ENCODE measurements around the gene ACTN2.

The ACTN2 gene

GRCh38 chr1:236786453-236786852 lies 100.2 kb downstream of the ACTN2 start:
- no peak for DNase-seq

DNA sequence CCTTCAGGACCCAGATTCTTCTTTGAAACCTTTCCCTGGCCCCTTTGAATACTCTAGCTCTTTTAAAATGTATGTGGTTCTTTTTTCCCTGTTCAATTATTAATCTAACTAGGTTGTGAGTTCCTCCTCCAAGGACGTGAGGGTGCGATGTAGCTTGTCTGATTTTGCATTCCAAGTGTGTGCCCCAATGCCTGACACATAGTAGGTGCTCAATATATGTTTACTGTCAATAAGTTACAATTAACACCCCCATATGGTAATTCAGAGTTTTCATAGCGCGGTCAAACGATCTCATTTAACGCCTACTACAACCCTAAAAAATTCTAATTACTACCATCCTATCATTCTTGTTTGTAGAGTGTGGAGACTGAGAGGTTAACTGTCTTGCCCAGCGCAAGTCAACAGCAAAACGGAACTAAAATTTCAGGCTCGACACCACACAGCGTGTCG lies 108.3 kb downstream of the ACTN2 start:
- DNase-seq, result no peak

DNA sequence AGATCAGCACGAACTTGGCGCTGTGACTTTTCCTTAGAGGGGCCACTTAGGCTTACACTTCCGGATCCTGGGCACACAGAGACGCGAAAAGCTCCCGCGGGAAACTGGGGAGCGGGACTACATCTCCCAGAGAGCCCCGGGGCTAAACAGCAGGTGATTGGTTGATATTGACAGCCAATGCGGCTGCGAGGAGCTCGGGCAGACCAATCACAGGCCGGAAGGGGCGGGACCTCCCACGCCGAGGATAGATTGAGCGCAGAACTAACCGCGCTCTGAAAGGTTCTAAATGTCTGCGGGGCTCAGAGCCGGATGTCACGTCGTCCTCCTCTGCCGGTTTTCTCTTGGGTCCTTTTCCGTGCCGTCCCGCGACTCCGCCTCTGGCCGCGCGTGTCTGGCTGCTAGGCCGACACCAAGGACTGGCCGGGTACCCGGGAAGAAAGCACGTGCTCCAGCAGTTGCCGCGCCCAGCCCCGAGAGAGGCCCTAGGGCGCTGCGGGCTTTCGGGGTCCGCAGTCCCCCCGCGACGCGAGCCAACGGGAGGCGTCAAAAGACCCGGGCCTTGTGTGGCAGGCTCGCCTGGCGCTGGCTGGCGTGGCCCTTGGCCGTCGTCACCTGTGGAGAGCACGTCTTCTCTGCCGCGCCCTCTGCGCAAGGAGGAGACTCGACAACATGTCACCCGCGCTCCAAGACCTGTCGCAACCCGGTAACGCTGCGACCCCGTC lies 108.9 kb downstream of the ACTN2 start, which contains the start of gene MTR:
MTR (plus strand) TSS at position 258 of the 722 bp plus-strand sequence; CDS start at position 670, 412 bp downstream.
- DNase-seq, result peak; percentile 96 to 97

GRCh38 chr1:236795757-236796667 lies 109.7 kb downstream of the ACTN2 start:
- DNase-seq, result no peak

GRCh38 chr1:236799001-236799400 lies 112.7 kb downstream of the ACTN2 start:
- no peak for DNase-seq

- DNase-seq, result no peak
Measured at GRCh38 chr1:236800002-236800620, 113.8 kb downstream of the ACTN2 start.

DNA sequence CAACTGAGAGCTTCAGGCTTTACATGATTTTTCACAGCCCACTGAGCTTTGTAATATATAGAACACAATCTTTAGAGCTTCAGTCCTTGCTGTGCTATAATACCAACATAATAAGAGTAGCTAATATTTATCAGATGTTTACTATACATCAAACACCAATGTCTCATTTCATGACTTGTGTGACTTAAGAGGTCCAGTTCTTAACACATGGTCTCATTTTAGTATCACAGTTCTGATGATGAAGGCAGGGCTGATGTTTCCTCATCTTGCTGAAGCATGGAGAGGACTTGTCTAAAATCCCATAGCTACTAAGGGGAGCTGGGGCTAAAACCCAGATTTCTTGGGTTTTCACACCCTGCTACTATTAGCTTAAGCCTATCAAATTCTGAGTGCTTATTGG lies 114.3 kb downstream of the ACTN2 start:
- DNase-seq, result no peak

GRCh38 chr1:236802264-236802663 lies 116.0 kb downstream of the ACTN2 start:
- no peak for DNase-seq

GRCh38 chr1:236806634-236807033 lies 120.3 kb downstream of the ACTN2 start:
- DNase-seq, result no peak

- no peak for DNase-seq
Measured at GRCh38 chr1:236808005-236808404, 121.7 kb downstream of the ACTN2 start.

- DNase-seq, result no peak
Measured at GRCh38 chr1:236808564-236809130, 122.3 kb downstream of the ACTN2 start.

DNA sequence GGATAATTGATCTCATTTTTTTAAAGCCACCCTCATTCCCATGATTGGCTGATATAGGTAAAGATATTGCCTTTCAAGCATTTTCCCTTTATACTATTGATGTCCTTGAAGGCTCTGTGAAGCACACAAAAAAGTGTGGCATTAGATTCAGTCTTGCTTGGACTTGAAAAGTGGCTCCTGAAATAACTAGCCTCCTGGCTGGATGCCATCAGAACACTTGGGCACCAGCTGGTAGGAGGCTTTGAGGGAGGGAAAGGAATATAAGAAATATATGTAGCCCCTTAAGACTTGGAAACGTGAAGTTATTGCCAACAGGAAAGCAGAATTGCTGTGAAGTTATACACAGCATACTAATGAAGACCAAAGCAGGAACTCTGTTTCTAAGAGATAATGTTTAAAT lies 122.8 kb downstream of the ACTN2 start:
- no peak for DNase-seq

DNA sequence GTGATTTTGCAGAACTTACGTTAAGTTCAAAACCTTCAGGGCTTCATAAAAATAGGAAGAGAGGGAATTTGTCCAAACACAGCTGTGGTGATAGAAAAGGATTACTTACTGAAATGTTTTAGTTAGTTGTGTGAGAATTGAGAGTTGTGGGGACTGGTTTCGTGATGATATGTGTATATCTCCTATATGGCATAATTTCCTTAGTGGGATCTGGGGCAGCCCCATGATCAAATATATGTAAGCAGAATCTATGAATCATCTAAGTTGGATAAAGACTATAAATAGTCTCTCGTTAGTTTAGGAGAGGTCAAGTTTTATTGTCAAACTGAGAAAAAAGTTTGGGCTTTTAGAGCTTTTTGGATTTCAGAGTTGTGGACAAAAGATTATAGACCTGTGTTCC lies 123.7 kb downstream of the ACTN2 start:
- no peak for DNase-seq

- no peak for DNase-seq
Measured at GRCh38 chr1:236812334-236813030, 126.2 kb downstream of the ACTN2 start.
